ENCODE measurements around the gene CYP4A22. TPM values are rescaled to one million over a fixed set of nuclear protein-coding genes. Genes with fewer than 3 reads are reported as not detected.
"Not testable (repeated sequence)": the region's sequence is repeated elsewhere in the genome, so short reads cannot be mapped to it uniquely, and the experiment has no call there.

Gene CYP4A22
- total RNA-seq, 1 experiment from 2014 or later, result not detected

GRCh38 chr1:47109482-47109881 lies 27.8 kb upstream of the CYP4A22 start:
- H3K23me2 ChIP-seq (ENCODE audit: insufficient read length, low read depth, low read length, poor library complexity, severe bottlenecking); H4K5ac ChIP-seq (ENCODE audit: insufficient read length, low read depth, low read length); H3K56ac ChIP-seq (ENCODE audit: insufficient read length, low read depth, low read length); H4K8ac ChIP-seq (replicated peaks; ENCODE audit: insufficient read length, low read depth, low read length); H3K23ac ChIP-seq (ENCODE audit: insufficient read length, low read depth, low read length); H3K4me1 ChIP-seq (ENCODE audit: insufficient read depth, low read length); H3K27me3 ChIP-seq (ENCODE audit: insufficient read depth, low read length); DNase-seq; H2AK5ac ChIP-seq (ENCODE audit: insufficient read length, low read length); H3K27ac Mint-ChIP-seq; H3K4me2 ChIP-seq (ENCODE audit: insufficient read depth, insufficient read length, low read length); H2BK5ac ChIP-seq (ENCODE audit: insufficient read length, low read length); H3K9ac ChIP-seq (ENCODE audit: extremely low read depth, insufficient read length, low read length); H2AFZ ChIP-seq (ENCODE audit: low read length); H3K27ac ChIP-seq (ENCODE audit: insufficient read length, low read depth, low read length); H2BK120ac ChIP-seq (ENCODE audit: low read depth, low read length, poor library complexity, severe bottlenecking); H4K91ac ChIP-seq (ENCODE audit: insufficient read length, low read depth, low read length); H3K4ac ChIP-seq (ENCODE audit: low read depth, low read length); H3K27me3 Mint-ChIP-seq (ENCODE audit: low read depth); H4K20me1 ChIP-seq (ENCODE audit: control insufficient read depth, insufficient read depth, insufficient read length); H2BK15ac ChIP-seq (ENCODE audit: low read depth, low read length); H3K4me3 Mint-ChIP-seq; H3T11ph ChIP-seq (ENCODE audit: low read length); H3K79me2 ChIP-seq (ENCODE audit: insufficient read depth, low read length); H3K18ac ChIP-seq (ENCODE audit: insufficient read length, low read depth, low read length); H3K36me3 Mint-ChIP-seq (ENCODE audit: insufficient read depth in 1 of 3, low read depth in 3 of 3); H2BK12ac ChIP-seq (ENCODE audit: insufficient read length, low read depth, low read length); H3K9me3 Mint-ChIP-seq; H3K79me1 ChIP-seq (ENCODE audit: insufficient read depth, low read depth, low read length, poor library complexity, severe bottlenecking); H3K9me3 ChIP-seq (ENCODE audit: control insufficient read depth, low read depth, low read length); H3K14ac ChIP-seq (ENCODE audit: insufficient read depth, low read length); H2BK20ac ChIP-seq (ENCODE audit: low read depth, low read length, poor library complexity, severe bottlenecking): not testable (repeated sequence)
- peaks cover 19 to 26% of the 10 kb centered on the region in 2 experiments for H3K4me1 Mint-ChIP-seq
